ENCODE measurements around the gene PMPCA.
"Not testable (repeated sequence)": the region's sequence is repeated elsewhere in the genome, so short reads cannot be mapped to it uniquely, and the experiment has no call there.

Gene PMPCA

DNA sequence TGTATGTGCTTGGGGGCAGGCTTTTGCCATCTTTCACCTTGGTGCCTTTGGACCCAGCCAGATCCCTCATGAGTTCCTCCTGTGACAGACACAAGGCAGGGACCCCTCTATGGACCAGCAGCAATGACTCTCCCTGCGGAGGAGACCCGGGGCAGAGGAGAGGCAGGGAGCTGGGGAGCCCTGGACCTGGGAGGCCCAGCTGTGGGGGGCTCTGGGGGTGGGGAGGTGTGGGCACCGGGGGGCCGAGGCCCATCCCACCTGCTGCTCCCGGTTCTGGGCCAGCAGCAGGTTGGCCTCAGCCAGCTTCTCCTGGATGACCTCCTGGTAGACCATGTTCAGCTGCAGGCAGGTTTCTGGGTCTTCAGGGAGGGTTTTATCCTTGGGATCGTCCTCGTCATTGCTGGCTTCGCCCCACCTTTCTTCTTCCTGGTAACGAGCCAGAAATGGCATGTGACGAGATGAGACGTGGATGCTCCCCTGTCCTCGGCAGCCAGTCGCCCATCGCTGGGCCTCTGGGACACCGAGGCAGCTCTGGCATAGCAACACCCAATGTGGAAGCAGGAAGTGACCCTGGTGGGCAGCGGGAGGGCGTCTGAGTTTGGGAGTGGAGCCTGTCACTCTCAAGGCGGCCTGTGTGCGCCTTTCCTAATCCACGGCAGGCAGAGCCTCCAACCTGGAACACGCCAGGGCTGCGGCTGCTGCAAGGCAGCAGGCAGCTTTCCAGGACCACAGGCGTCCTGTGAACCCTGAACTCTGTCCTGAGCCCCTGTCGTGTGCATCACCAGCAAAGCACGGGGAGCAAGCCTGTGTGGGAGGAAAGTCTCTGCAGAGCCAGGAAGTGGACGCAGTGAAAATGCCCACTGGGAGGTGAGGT, 14.9 kb upstream of the PMPCA start:
- DNase-seq: no peak

GRCh38 chr9:136396219-136396515, 14.3 kb upstream of the PMPCA start:
- no peak for DNase-seq

- DNase-seq: no peak
Measured at GRCh38 chr9:136397643-136398042, 12.8 kb upstream of the PMPCA start.

DNA sequence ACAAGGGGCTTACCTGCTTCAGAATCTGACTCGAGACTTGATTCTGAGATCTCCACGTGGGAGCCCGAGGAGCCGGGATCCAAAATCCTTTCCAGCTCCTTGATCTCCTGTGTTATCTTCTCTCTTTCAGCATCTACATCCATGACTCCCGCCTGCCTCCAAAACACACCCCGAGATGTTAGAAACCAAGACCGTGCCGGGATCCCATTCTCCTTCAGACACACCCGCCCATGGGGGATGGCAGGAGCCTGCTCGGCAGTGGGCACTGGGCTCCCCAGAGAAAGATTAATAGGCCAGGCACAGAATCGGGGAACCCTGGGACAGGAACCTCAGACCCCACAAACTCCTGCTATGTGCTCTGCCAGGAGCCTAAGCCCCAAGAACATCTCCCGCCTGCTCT, 12.2 kb upstream of the PMPCA start:
- DNase-seq: no peak

DNA sequence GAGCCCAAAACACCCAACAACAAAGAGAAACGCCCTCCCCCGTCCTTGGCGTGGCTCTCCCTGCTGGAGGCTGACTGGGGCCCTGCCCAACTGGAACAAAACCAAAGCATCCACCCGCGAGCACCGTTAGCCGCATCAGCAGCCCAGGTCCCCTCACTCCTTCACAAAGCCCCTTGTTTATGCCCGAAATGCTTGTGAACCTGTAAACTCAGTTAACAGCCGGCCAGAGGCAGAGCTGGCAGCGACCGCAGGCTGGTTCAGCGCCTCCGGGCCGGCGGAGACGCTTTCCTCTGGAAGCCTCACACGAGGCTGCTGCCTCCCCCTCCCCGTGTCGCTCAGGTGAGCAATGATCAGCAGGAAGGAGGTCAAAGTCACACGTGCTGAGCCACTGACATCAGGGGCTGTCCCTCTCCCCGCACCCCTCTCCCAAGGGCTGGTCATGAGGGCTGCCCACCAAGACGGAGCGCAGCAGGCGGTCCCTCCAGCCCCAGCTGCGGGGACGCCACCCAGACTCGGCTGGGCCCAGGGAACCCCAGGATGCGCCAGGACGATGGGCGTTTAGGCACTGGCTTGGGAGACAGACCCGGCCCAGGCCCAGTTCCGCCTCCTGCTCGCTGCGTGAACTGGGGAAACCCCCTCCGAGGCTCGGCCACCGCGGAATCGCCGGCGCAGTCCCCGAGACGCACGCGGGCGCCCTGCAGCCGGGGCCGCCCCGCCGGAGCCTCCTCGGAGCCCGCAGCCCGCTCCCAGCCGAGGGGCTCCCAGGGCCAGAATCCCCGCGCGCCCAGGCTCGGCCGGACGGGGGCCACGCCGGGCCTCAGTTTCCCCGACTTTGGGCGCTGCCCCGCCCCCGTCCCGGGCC, 11.1 kb upstream of the PMPCA start:
- peak in 1 of 2 experiments; percentile 8 for DNase-seq

DNA sequence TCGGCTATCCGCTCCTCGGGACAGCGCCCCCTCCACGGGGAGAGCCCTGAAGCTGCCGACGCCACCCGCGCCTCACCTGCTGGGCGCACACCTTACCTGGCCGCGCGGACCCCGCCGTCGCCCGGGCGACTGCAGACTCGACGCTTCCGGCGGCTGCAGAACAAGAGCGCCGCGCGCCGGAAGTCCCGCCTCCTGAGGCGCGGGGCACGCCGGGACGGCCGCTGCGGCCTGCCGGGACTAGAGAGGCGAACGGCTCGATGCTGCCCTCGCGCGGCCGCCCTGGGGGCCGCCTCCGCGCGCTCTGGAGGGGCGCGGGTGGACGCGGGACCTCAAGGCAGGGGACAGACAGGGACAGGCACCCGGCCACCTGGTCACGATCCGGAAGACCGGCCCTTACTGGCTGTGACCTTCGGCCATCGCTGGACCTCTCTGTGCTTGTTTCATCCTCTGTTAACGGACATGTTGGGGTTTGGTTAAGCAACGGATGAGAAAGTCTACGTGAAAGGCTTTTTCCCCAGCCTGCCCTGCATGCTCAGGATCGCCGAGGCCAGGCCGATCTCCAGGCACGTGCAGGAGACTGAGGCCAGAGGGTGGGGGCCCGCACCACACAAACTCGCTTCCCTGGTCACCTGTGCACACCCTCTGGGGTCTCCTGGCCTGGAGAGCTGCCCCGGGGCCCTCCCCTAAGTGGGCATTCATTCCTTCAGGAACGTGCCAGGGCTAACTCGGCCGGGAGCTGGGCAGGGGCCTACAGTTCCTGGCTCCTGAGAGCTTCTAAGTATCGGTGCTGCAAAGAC, 10.2 kb upstream of the PMPCA start, which contains the start of gene SNAPC4:
Gene SNAPC4, minus strand, starts transcription at position 133 of the 797 bp plus-strand sequence. CDS start 1,742 bp downstream, outside the sequence.
- DNase-seq: peak; percentile 76 to 86

DNA sequence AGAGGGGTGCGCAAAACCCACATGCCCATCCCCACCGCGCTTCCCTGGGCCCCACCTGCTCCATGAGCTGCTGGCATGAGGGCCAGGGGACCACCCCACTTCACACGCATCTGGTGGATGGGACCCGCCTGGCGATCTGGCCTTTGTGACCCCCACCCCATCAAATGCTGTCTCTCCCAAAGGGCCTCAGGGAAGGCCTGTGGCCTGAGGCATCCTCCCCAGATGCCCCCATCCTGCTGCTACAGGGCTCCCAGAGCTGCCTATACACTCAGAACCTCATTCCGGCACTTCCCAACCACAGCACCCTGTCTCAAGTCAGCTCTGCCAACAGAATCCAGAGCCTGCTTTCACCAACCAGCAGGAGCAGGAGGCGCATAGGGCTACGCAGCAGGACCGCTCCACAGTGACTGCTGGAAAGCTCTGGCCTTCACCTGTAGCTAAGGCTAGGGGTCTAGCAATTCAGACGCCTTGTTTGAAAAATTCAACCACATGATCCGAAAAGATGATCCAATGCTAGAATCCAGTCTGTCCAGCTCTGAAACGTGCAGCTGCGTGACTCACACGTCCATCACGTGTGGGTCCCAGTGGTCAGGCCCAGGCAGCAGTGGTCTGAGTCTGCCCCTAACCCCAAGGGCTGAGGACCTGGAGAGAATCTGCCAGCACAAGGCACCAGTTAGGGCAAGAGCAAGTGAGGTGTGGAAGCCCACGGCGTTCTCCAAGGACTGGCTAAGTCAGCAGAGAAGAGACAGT, 9.1 kb upstream of the PMPCA start:
- no peak for DNase-seq

- no peak for DNase-seq
Measured at GRCh38 chr9:136402067-136402466, 8.4 kb upstream of the PMPCA start.

GRCh38 chr9:136403538-136403914, 6.9 kb upstream of the PMPCA start:
- no peak for DNase-seq

DNA sequence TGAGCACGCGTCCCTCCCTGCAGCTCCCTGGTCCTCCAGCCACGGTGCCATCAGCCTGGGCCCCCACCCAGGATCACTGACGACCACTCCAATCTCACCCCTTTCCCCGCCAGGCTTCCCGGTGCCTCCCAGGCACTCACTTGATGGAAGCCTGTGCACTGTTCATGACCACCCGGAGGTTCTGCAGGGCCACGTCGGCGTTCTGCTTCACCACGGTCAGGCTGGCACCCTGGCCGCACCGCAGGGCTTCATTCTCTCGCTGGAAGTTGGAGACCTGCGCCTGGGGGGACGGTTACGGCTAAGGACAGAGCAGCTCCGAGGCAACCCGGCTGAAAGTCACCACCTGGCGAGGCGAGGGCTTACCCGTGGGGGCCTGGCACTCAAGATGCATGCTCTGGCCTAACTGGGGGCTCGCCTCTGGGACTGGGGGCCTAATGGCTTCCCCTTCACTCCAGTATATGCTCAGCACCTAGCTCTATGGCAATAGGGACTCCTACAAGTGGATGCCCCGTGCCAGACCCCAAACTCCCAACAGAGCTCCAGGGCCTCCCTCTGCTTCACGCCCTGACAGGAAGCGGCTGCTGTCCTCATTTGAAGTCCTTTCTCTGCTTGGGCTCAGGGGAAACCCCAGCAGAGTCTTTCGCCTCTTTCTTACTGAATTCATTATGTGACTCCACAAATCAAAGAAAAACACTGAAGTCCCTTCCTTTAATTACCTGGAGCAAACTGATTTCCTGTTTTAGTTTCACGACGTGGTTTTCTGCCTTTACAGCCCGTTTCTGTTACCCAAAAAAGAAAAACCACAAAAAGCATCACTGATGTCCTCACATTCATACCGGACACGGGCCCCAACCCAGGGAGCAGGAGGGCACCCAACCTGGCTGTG, 6.3 kb upstream of the PMPCA start:
- DNase-seq: no peak

DNA sequence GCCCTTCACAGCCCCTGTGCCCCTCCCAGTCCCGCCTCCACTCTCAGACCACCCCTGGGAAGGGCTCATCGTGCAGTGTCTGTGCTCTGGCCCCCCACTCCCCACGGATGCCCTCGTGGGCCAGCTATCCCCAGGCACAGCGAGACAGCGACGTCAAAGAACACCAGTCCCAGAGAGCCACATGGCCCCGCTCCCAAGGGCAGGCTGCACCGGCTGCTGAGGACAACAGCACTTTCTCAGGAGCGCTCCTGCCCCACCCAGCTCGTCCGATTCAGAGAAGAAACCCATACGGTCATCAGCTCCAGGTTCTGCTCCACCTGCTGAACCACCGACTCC, 5.7 kb upstream of the PMPCA start:
- no peak for DNase-seq

DNA sequence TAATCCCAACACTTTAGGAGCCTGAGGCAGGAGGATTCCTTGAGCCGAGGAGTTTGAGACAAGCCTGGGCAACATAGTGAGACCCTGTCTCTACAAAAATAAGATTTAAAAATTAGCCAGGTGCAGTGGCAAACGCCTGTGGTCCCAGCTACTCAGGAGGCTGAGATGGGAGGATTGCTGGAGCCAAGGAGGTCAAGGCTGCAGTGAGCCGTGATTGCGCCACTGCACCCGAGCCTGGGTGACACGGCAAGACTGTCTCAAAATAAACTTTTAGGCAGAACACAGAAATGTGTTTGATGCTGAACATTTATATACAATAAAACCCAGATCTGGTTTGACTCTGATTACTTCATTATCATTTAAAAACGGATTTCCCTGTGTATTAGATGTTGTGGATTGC, 5.0 kb upstream of the PMPCA start:
- DNase-seq: no peak

- not testable (repeated sequence) for DNase-seq
Measured at GRCh38 chr9:136405904-136406303, 4.6 kb upstream of the PMPCA start.

- not testable (repeated sequence) for DNase-seq
Measured at GRCh38 chr9:136407061-136407460, 3.4 kb upstream of the PMPCA start.

DNA sequence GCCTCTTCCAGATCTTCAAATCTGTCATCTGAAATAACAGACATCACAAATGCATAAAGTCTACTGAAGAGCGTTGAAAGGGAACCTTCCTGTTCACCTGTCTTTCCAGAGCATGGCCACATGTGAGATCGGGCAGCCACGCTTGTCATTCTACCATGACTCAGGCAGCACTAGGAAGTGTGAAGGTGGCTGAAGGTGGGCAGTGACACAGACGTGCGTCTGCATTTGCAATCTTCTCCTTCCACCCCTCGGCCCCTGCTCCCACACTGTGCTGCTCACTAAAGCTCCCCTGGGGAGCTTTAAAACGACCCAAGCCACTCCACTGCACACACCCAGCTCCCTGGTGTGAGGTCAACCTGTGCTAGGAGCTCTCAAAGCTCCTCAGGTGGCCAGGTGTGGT, 2.5 kb upstream of the PMPCA start:
- no peak for DNase-seq

- peak; percentile 6 to 13 for DNase-seq
Measured at GRCh38 chr9:136409557-136410455, 652 bp upstream of the PMPCA start.

- DNase-seq: no peak
Measured at GRCh38 chr9:136411378-136411777, 920 bp downstream of the PMPCA start.

GRCh38 chr9:136412962-136413361, 2.5 kb downstream of the PMPCA start:
- DNase-seq: no peak

DNA sequence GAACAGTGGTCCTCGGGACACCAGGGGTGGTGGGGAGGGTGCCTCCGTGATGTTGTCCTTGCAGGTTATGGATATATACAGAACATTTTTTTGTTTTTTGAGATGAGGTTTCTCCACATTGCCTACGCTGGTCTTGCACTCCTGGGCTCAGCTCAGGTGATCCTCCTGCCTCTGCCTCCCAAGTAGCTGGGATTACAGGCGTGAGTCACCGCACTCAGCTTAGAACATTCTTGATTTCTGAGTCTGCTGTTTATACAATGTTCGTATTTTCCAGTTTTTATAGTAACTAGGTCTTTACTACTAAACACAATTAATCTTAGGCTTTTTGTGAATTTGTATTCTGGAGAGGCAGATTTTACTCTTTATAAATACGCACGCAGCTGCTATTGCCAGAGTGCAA, 6.0 kb downstream of the PMPCA start:
- DNase-seq: no peak

- no peak for DNase-seq
Measured at GRCh38 chr9:136416914-136417313, 6.5 kb downstream of the PMPCA start.
